Spleen (tissue), 11 donors: ENCODE results near the gene EIPR1. TPM values are rescaled to one million over a fixed set of nuclear protein-coding genes. Genes with fewer than 3 reads are reported as not detected.

ENCODE experiments used
- DNase-seq: peaks from one replicate; pipeline ENCODE4 v3.0.0-alpha.2; 2020
- H3K27ac ChIP-seq, 8 donors: fragments of 200-600 bp; sonication (generic) in 7 of 8; 1 replicate in 4 of 8; 2 replicates in 4 of 8; pipeline versions ENCODE4 v1.5.0 to v1.8.0; 2016 to 2021; ENCODE audit warnings: inconsistent platforms in 4 of 8, mild to moderate bottlenecking in 4 of 8, moderate library complexity in 1 of 8
- H3K27me3 ChIP-seq, 7 donors: fragments of 200-600 bp; sonication (generic) in 6 of 7; replicated peaks in 1 of 7; 1 replicate in 4 of 7; 2 replicates in 3 of 7; pipeline versions ENCODE4 v1.5.0 to v1.8.0; 2016 to 2021; ENCODE audit warnings: inconsistent platforms in 3 of 7, mild to moderate bottlenecking in 1 of 7
- H3K36me3 ChIP-seq, 6 donors: fragments of 200-600 bp; sonication (generic) in 5 of 6; 1 replicate in 4 of 6; 2 replicates in 2 of 6; pipeline versions ENCODE4 v1.5.0 to v1.8.0; 2016 to 2021; ENCODE audit warnings: inconsistent platforms in 2 of 6
- H3K4me1 ChIP-seq, 6 donors: fragments of 200-600 bp; sonication (generic) in 5 of 6; 1 replicate in 3 of 6; 2 replicates in 3 of 6; pipeline versions ENCODE4 v1.5.0 to v1.8.0; 2016 to 2021; ENCODE audit warnings: inconsistent platforms in 3 of 6
- H3K4me3 ChIP-seq, 8 donors: fragments of 200-600 bp; sonication (generic) in 7 of 8; 1 replicate in 4 of 8; 2 replicates in 4 of 8; pipeline versions ENCODE4 v1.5.0 to v1.8.0; 2016 to 2021; ENCODE audit warnings: inconsistent platforms in 4 of 8, mild to moderate bottlenecking in 4 of 8, moderate library complexity in 2 of 8
- H3K9me3 ChIP-seq, 8 donors: fragments of 200-600 bp; sonication (generic) in 7 of 8; 1 replicate in 4 of 8; 2 replicates in 4 of 8; pipeline versions ENCODE4 v1.5.0 to v1.8.0; 2016 to 2021; ENCODE audit warnings: inconsistent platforms in 4 of 8
- CTCF ChIP-seq, 11 experiments: fragments of 200-600 bp in 7 of 11; fragments of 450-650 bp in 4 of 11; sonication (generic) in 4 of 11; IDR thresholded peaks in 8 of 11; conservative IDR thresholded peaks in 3 of 11; 1 replicate in 7 of 11; 2 replicates in 4 of 11; pipeline versions ENCODE4 v1.4.0 to v1.8.0; 2016 to 2021; ENCODE audit warnings: antibody characterized with exemption in 11 of 11, inconsistent platforms in 4 of 11, mild to moderate bottlenecking in 1 of 11
- POLR2A ChIP-seq, 3 donors: fragments of 450-650 bp; IDR thresholded peaks; one replicate each; pipeline ENCODE4 v1.5.1; 2017; ENCODE audit warnings: antibody characterized with exemption in 3 of 3, mild to moderate bottlenecking in 1 of 3
- POLR2AphosphoS5 ChIP-seq, 3 donors: sonication (generic); formaldehyde crosslinking; IDR thresholded peaks; one replicate each; pipeline ENCODE4 v1.5.1; 2017; ENCODE audit warnings: antibody characterized with exemption in 3 of 3
- WGBS, 5 donors: extraction: QIAGEN DNeasy Blood & Tissue Kit in 3 of 5; methylation state at CpG; one replicate each; pipeline versions ENCODE4 v1.1.5 to v1.1.7; 2013 to 2018; 5-methylcytosine and 5-hydroxymethylcytosine counted together
- intact Hi-C: fragments of 100-400 bp; cut with DNase I; formaldehyde crosslinking; loops from one replicate; pipeline ENCODE4 v1.15.0; 2023; ENCODE audit warnings: low total_unique reads
- polyA plus RNA-seq, 3 donors: library from polyadenylated mRNA; stranded (reverse); fragments of 200-250 nt; gene quantifications; one replicate each; pipeline ENCODE4 v1.2.1, GENCODE V29; 2013
- total RNA-seq, 7 donors: library from RNA; depleted of rRNA in 3 of 7; stranded (reverse); fragments of >200 nt in 3 of 7; fragmentation: NEBNext Ultra II Directional in 4 of 7; extraction: Animal tissue kit (Norgen Biotek cat#: 25700) in 4 of 7; gene quantifications; one replicate each; pipeline versions ENCODE4 v1.1.0 to v1.2.1, GENCODE V29; 2016 to 2021
- donor health status: healthy with polysubstance abuse.
- donor health status: DM: no; HTN: no; CAD: no; lungs with moderate emphysema.
- donor health status: DM: no; HTN: no; CAD: no.
- donor health status: Bipolar disorder and iron deficiency.
- donor health status: healthy.
- donor health status: DM: no; HTN: no; CAD: no.
- donor health status: DM: yes; HTN: yes; CAD: no.

The EIPR1 gene
- total and polyA plus RNA-seq, 10 donors = 16.1 to 60.1 (median 26.3) TPM

GRCh38 chr2:3145471-3146021 is 232.1 kb downstream of the EIPR1 start:
- H3K4me3 ChIP-seq = no peak overlapping the region
- H3K9me3 ChIP-seq = peaks cover 0 to 5% (median 0%) of the 10 kb centered on the region in 8 donors
- TF ChIP-seq POLR2AphosphoS5 (IDR thresholded peaks at IDR 0.05) = no peak
- no peak for TF ChIP-seq POLR2A (IDR thresholded peaks at IDR 0.05)
- no peak for TF ChIP-seq CTCF (IDR thresholded peaks at IDR 0.05 in 8 of 11, conservative IDR thresholded peaks at IDR 0.05 in 3 of 11)
- H3K27me3 ChIP-seq = no peaks in the 10 kb centered on the region
- no peak overlapping the region for H3K27ac ChIP-seq
- intact Hi-C loops = no loop called here
- DNase-seq = no peak
- H3K4me1 ChIP-seq = peaks cover 0 to 11% (median 0%) of the 10 kb centered on the region in 6 donors
- H3K36me3 ChIP-seq = peaks cover 0 to 5% (median 0%) of the 10 kb centered on the region in 6 donors
- 75 to 86% (median 80%) methylated on average over 1 to 15 of the region's 15 CpGs for WGBS, 5 donors

- peaks cover 0 to 11% (median 0%) of the 10 kb centered on the region in 6 donors for H3K4me1 ChIP-seq
- H3K27me3 ChIP-seq = no peaks in the 10 kb centered on the region
- intact Hi-C loops = no loop called here
- no peak for DNase-seq
- TF ChIP-seq POLR2AphosphoS5 (IDR thresholded peaks at IDR 0.05) (no peak), POLR2A (IDR thresholded peaks at IDR 0.05) (no peak), CTCF (IDR thresholded peaks at IDR 0.05 in 8 of 11, conservative IDR thresholded peaks at IDR 0.05 in 3 of 11) (no peak)
- H3K4me3 ChIP-seq = no peak overlapping the region
- no peaks in the 10 kb centered on the region for H3K36me3 ChIP-seq
- no peak overlapping the region for H3K27ac ChIP-seq
- WGBS, 5 donors = 85 to 95% (median 91%) methylated on average over 6 of the region's 6 CpGs
- H3K9me3 ChIP-seq = no peaks in the 10 kb centered on the region
Measured at GRCh38 chr2:3144856-3145255, 232.8 kb downstream of the EIPR1 start.

- Histone ChIP-seq H3K4me1 (peaks cover 0 to 11% (median 0%) of the 10 kb centered on the region in 6 donors), H3K4me3 (no peak overlapping the region), H3K27ac (no peak overlapping the region), H3K27me3 (no peaks in the 10 kb centered on the region), H3K36me3 (no peaks in the 10 kb centered on the region), H3K9me3 (no peaks in the 10 kb centered on the region)
- 73 to 84% (median 81%) methylated on average over 8 of the region's 8 CpGs for WGBS, 5 donors
- TF ChIP-seq POLR2A (IDR thresholded peaks at IDR 0.05) (no peak), POLR2AphosphoS5 (IDR thresholded peaks at IDR 0.05) (no peak), CTCF (IDR thresholded peaks at IDR 0.05 in 8 of 11, conservative IDR thresholded peaks at IDR 0.05 in 3 of 11) (no peak)
- no peak for DNase-seq
- intact Hi-C loops = no loop called here
Measured at GRCh38 chr2:3143602-3144001, 234.0 kb downstream of the EIPR1 start.

- intact Hi-C loops = no loop called here
- Histone ChIP-seq H3K27ac (no peak overlapping the region), H3K9me3 (no peaks in the 10 kb centered on the region), H3K27me3 (no peaks in the 10 kb centered on the region), H3K36me3 (no peaks in the 10 kb centered on the region), H3K4me1 (peaks cover 0 to 11% (median 0%) of the 10 kb centered on the region in 6 donors), H3K4me3 (no peak overlapping the region)
- TF ChIP-seq POLR2A (IDR thresholded peaks at IDR 0.05) = no peak
- TF ChIP-seq POLR2AphosphoS5 (IDR thresholded peaks at IDR 0.05) = no peak
- TF ChIP-seq CTCF (IDR thresholded peaks at IDR 0.05 in 8 of 11, conservative IDR thresholded peaks at IDR 0.05 in 3 of 11) = no peak
- 76 to 90% (median 81%) methylated on average over 15 to 18 of the region's 18 CpGs for WGBS, 5 donors
- DNase-seq = no peak
Measured at GRCh38 chr2:3142961-3143571, 234.6 kb downstream of the EIPR1 start.
